Testis (tissue), 2 donors: Measurements from ENCODE around the gene DENND1A.

Experiments
- POLR2A ChIP-seq: fragments of 450-650 bp; IDR thresholded peaks from one replicate; pipeline ENCODE4 v1.6.1; 2017; ENCODE audit warnings: antibody characterized with exemption, mild to moderate bottlenecking, moderate library complexity
- TF ChIP-seq, protein P1 (sequence below), 3 experiments: fragments of 450-650 bp in 2 of 3; fragments of 200-600 bp in 1 of 3; sonication (generic) in 1 of 3; IDR thresholded peaks; one replicate each; pipeline ENCODE4 v1.5.1; 2016 to 2019; ENCODE audit warnings: antibody characterized with exemption in 3 of 3, mild to moderate bottlenecking in 2 of 3, moderate library complexity in 1 of 3

DNA sequence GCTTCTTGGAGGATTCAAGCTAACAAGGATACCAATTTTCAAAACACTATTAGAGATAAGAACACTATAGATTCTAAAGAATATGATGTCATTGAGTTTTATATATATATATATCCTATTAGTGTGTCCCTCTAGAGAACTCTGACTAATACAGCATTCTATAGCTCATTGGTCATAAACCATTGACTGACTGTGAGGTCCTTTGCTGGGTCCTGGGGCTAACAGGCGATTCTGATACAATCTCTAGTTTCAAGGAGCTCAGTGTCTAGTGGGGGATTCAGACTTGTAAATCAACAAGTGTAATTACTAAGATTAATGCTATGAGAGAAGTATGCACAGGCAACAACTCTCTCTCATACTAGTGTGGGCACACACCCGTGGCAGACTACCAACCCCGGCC, 234.5 kb downstream of the DENND1A start:
- TF ChIP-seq, protein P1, sequence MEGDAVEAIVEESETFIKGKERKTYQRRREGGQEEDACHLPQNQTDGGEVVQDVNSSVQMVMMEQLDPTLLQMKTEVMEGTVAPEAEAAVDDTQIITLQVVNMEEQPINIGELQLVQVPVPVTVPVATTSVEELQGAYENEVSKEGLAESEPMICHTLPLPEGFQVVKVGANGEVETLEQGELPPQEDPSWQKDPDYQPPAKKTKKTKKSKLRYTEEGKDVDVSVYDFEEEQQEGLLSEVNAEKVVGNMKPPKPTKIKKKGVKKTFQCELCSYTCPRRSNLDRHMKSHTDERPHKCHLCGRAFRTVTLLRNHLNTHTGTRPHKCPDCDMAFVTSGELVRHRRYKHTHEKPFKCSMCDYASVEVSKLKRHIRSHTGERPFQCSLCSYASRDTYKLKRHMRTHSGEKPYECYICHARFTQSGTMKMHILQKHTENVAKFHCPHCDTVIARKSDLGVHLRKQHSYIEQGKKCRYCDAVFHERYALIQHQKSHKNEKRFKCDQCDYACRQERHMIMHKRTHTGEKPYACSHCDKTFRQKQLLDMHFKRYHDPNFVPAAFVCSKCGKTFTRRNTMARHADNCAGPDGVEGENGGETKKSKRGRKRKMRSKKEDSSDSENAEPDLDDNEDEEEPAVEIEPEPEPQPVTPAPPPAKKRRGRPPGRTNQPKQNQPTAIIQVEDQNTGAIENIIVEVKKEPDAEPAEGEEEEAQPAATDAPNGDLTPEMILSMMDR (IDR thresholded peaks at IDR 0.05), result no peak
- TF ChIP-seq POLR2A, result no peak
